ENCODE data around the gene GABRA5. TPM values are rescaled to one million over a fixed set of nuclear protein-coding genes. Genes with fewer than 3 reads are reported as not detected.

The GABRA5 gene
- total RNA-seq, 1 donor from 2014 or later = not detected

Other genes with a start within 250 kb of the GABRA5 start
- gene GABRB3, start 94.0 kb upstream of the GABRA5 start, total RNA-seq = 1.9 and 2.4 TPM in 2 replicates
- not detected in 2 replicates for gene GABRG3, start 104.1 kb downstream of the GABRA5 start, total RNA-seq